SU-DHL-6 (cell line): ENCODE results near the gene SPINK8.

Source experiments
- EZH2phosphoT487 ChIP-seq: fragments of 200-600 bp; sonication (generic), shearing (Covaris generic); conservative IDR thresholded peaks from 2 replicates; pipeline ENCODE4 v1.6.1; 2018; ENCODE audit warnings: mild to moderate bottlenecking, antibody characterized with exemption, low read length, moderate library complexity, mixed read lengths
- TF ChIP-seq, protein P1 (sequence below): fragments of 200-600 bp; sonication (generic); IDR thresholded peaks from one replicate; pipeline ENCODE4 v1.5.1; 2017; ENCODE audit warnings: antibody characterized with exemption, mild to moderate bottlenecking, low read length, moderate library complexity; ENCODE audit not compliant: insufficient read depth, poor library complexity, severe bottlenecking

DNA sequence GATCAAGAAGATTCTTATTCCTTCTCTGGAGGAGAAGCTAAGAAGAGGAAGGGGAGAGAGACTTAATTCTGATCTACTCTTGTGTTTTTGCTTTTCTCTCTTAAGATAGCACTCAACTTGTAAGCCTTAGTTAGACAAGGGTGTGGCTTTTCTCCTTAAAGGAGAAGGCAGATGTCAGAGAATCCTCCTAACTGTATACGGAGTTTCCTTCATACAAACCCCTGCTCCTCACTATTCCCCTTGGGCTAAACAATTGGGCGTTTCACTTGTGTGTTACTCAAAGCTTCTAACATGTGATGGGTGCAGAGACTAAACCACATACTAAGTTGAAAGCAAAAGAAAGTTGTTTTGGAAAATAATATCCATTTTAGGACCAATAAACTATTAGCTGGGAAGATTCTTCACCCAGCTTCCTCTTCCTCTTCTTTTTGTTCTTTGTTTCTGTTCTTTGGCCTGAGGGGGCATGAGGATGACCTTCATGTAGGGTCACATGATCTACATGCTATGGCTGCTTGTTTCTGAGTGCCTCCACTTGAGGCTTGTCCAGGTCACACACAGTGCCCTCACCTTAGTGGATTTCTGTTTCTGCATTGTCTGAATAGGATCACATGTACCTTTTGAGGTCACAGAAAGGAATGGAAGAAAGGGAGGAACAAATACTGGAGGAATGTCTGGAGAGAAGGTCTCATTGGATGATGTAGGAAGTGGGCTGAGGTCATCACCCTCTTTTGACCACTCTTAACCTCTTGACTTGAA lies 14.6 kb downstream of the SPINK8 start:
- TF ChIP-seq, protein P1, sequence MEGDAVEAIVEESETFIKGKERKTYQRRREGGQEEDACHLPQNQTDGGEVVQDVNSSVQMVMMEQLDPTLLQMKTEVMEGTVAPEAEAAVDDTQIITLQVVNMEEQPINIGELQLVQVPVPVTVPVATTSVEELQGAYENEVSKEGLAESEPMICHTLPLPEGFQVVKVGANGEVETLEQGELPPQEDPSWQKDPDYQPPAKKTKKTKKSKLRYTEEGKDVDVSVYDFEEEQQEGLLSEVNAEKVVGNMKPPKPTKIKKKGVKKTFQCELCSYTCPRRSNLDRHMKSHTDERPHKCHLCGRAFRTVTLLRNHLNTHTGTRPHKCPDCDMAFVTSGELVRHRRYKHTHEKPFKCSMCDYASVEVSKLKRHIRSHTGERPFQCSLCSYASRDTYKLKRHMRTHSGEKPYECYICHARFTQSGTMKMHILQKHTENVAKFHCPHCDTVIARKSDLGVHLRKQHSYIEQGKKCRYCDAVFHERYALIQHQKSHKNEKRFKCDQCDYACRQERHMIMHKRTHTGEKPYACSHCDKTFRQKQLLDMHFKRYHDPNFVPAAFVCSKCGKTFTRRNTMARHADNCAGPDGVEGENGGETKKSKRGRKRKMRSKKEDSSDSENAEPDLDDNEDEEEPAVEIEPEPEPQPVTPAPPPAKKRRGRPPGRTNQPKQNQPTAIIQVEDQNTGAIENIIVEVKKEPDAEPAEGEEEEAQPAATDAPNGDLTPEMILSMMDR, result no peak
- TF ChIP-seq EZH2phosphoT487, result no peak
